ENCODE measurements around the gene SHISA5.
"Not testable (repeated sequence)": the region's sequence is repeated elsewhere in the genome, so short reads cannot be mapped to it uniquely, and the experiment has no call there.

Gene SHISA5, protein sequence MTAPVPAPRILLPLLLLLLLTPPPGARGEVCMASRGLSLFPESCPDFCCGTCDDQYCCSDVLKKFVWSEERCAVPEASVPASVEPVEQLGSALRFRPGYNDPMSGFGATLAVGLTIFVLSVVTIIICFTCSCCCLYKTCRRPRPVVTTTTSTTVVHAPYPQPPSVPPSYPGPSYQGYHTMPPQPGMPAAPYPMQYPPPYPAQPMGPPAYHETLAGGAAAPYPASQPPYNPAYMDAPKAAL

DNA sequence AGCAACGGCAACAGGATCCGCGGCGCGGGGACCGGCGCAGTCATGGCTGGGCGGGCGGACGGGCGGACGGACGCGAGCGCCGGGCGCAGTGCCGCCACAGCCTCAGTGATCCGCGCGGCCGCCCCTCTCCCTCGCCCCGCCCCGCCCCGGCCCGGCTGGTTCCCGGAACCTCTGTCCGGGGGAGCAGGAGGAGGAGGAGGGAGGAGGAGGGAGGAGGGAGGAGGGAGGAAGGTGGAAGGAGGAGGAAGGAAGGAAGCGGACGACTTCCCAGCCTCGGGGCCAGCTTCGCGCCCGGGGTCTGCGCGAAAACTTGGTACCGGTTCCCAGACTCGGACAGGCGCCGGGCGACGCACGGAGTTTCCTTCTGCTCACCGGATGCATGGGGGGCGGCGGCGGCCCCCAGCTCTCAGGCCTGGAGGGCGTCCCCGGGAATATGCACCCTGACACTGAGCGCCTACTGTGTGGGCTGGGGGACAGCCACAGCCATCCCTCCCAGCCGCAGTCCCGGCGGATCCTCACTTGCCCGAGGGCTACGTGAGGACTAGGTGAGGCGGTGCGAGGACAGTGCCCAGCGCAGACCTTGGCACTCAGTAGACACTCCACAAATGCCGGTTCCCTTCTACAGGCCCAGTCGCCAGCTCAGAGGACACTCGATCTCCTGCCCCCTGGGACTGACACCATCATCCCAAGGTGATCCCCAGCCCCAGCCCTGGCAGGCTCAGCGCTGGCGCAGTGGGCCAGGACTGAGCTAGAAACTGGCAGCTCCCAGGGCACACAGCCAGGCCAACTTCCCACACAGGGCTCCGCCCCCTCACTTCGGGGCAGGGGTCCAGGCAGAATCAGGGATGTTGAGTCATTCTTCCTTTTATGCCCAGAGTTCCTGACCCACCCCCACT, at the start of gene SHISA5:
Gene SHISA5, minus strand, starts transcription at position 124 of the 896 bp plus-strand sequence. Its CDS starts 80 bp downstream, at position 44.
- in situ Hi-C loops (cut with HindIII; ENCODE audit: low sequenced_read_pairs): no loop called here

- in situ Hi-C loops (cut with HindIII; ENCODE audit: low sequenced_read_pairs): no loop called here
These were observed 49.4 kb upstream of the SHISA5 start for GRCh38 chr3:48553361-48553760.

GRCh38 chr3:48552111-48552951, 48.4 kb upstream of the SHISA5 start:
- in situ Hi-C loops (cut with HindIII; ENCODE audit: low sequenced_read_pairs): no loop called here

GRCh38 chr3:48551651-48552050, 47.7 kb upstream of the SHISA5 start:
- in situ Hi-C loops (cut with HindIII; ENCODE audit: low sequenced_read_pairs): not testable (repeated sequence)

- in situ Hi-C loops (cut with HindIII; ENCODE audit: low sequenced_read_pairs): no loop called here
These were observed 45.0 kb upstream of the SHISA5 start for GRCh38 chr3:48548729-48549705.

GRCh38 chr3:48548126-48548525, 44.2 kb upstream of the SHISA5 start:
- in situ Hi-C loops (cut with HindIII; ENCODE audit: low sequenced_read_pairs): no loop called here

- in situ Hi-C loops (cut with HindIII; ENCODE audit: low sequenced_read_pairs): no loop called here
These were observed 42.3 kb upstream of the SHISA5 start for GRCh38 chr3:48546203-48546829.

DNA sequence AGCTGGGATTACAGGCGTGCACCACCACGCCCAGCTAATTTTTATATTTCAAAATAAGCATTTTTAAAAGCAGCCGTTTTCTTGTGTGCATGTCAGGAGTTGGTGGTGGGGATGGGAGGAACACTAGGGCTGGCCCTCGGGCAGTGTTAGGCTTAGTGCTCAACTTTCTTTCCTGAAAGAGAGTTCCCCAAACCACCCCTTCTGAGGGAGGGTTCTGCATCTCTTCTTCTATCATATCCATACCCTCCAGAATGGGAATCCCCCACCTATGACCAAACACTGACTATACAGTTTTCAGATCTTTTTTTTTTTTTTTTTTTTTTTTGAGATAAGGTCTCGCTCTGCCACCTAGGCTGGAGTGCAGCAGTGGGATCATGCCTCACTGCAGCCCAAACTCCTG, 40.2 kb upstream of the SHISA5 start:
- in situ Hi-C loops (cut with HindIII; ENCODE audit: low sequenced_read_pairs): no loop called here

DNA sequence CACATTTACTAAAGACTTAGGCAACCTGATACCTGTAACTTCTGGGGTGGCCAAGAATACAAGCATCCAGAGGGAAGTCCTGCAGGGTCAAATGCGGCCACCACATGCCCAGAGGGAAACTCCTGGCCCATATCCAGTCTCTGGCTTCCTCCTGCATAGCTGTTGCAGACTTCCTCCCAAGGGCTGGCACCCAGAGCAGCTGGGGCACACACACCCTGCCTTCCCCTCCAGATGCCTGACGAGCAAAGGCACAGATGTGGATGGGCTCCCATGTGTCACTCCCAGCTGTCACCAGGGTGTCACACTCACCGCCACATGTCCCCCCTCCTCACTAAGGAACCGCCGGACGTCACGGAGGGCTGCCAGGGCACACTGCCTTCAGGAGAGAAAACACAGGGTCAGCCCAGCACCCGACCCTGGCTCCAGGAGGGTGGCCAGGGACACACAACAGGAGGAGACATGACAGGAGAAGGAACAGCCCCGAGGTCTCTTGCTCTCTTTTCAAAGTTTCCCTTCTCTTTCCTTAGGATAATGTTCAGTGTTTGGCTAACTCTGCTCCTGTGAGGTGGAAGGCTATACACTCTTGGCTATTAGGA, 39.4 kb upstream of the SHISA5 start:
- in situ Hi-C loops (cut with HindIII; ENCODE audit: low sequenced_read_pairs): no loop called here

DNA sequence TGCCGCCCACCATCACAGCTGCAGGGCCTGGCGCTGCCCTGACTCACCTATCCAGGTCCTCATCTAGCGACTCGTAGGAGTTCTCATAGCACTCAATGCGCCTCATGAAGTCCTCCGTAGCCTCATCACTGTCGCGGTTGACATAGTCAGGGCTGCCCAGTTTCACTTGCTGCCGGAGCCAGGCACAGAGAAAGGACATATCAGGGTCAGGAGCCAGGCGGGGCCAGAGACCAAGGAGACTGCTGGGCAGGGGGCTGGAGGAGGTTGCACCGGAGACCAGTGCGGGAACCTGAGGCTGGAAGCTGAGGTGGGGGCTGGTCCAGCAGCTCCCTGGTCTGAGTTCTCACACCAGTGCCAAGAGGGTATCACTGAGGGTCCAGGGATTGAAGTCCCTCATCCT, 34.5 kb upstream of the SHISA5 start:
- in situ Hi-C loops (cut with HindIII; ENCODE audit: low sequenced_read_pairs): no loop called here

GRCh38 chr3:48536785-48537184, 32.8 kb upstream of the SHISA5 start:
- in situ Hi-C loops (cut with HindIII; ENCODE audit: low sequenced_read_pairs): no loop called here

DNA sequence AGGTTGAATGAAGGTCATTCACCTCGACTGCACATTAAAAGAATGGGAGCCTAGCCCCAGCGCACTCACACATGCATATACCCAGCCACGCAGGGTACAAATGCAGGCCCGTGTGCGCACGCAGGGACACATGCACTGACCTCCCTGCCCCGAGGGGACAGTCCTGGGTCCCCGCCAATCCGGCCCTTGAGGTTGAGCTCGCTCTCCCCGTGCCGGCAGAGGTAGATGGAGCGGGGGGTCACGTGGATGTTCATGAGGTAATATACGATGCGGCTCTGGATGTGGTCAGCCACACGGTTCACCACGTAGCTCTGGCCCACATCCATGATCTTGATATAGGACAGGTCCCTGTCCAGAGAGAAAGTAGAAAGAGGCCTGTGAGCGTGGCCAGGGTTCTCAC, 32.1 kb upstream of the SHISA5 start:
- in situ Hi-C loops (cut with HindIII; ENCODE audit: low sequenced_read_pairs): no loop called here

DNA sequence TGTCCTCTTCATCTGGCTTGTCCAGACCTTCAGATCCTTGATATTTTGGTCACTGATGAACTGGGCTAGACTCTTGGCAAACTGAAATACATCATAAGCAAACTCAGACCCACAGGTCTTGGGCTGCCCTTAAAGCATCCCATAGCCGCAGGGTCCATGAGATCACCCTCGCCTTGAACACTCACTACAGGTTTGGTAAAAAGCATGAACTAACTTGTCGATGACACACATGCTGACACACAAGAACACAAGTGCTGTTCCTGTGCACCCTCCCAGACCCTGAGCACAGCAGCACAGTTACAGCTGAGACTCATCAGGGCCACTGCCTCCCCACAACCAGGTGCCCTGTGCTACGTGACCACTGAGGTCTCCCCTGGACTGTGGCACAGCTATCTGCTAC, 31.6 kb upstream of the SHISA5 start:
- in situ Hi-C loops (cut with HindIII; ENCODE audit: low sequenced_read_pairs): no loop called here

DNA sequence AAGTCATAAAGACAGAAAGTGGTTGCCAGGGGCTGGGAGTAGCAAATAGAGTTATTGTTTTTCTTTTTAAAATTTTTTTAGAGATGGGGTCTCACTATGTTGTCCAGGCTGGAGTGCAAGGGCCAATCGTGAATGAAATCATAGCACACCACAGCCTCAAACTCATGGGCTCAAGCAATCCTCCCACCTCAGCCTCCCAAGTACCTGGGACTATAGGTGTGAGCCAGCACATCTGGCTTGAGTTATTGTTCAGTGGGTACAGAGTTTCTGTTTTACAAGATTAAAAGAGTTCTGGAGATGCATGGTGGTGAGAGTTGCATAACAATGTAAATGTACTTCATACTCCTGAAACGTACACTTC, 29.0 kb upstream of the SHISA5 start:
- in situ Hi-C loops (cut with HindIII; ENCODE audit: low sequenced_read_pairs): no loop called here

DNA sequence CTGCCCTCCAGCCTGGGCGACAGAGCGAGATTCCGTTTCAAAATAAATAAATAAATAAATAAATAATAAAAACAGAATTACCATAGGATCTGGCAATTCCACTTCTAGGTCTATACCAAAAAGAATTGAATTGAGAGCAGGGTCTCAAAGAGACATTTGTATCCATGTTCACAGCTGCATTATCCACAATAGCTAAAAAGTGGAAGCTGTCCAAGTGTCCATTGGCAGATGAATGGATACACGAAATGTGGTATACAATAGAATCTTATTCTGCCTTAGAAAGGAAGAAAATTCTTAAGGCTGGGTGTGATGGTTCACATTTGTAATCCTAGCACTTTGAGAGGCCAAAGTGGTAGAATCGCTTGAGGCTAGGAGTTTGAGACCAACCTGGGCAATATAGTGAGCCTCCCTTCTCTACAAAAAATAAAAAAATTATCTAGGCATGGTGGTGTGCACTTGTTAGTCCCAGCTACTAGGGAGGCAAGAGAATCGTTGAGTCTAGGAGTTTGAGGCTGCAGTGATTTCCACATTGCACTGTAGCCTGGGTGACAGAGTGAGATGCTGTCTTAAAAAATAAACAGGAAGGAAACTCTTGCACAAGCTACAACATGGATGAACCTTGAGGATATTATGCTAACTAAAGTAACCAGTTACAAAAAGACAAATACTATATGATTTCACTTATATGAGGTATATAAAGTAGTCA, 28.4 kb upstream of the SHISA5 start:
- in situ Hi-C loops (cut with HindIII; ENCODE audit: low sequenced_read_pairs): no loop called here

- in situ Hi-C loops (cut with HindIII; ENCODE audit: low sequenced_read_pairs): not testable (repeated sequence)
These were observed 26.7 kb upstream of the SHISA5 start for GRCh38 chr3:48530701-48531100.

GRCh38 chr3:48528754-48529153, 24.8 kb upstream of the SHISA5 start:
- in situ Hi-C loops (cut with HindIII; ENCODE audit: low sequenced_read_pairs): no loop called here

- in situ Hi-C loops (cut with HindIII; ENCODE audit: low sequenced_read_pairs): no loop called here
These were observed 24.1 kb upstream of the SHISA5 start for GRCh38 chr3:48528048-48528447.

DNA sequence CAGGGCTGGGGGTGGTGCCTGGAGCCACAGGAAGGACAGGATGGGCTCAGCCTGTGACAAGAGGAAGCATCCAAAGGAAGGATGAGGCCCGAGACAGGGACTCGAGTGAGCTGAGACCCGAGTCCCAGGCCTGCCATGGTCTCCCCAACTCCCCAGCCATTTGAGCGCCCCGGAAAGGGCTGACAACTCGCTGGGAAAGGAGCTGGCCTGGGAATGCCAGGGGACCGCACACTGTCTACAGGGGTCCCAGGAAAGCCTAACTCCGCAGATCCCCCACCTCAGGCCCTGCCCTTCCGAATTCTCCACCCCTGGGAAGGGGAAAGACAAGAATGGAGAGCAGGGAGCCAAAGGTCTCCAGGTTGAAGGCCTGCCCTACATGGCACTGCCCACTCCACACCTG, 21.0 kb upstream of the SHISA5 start:
- in situ Hi-C loops (cut with HindIII; ENCODE audit: low sequenced_read_pairs): no loop called here

All from DLD1 (cell line).